Tibial nerve (tissue), 3 donors: ENCODE measurements around the gene DUSP12.

Experiments
- EP300 ChIP-seq, 2 donors: sonication (generic); formaldehyde crosslinking; IDR thresholded peaks; one replicate each; pipeline ENCODE4 v1.6.1; 2017; ENCODE audit warnings: antibody characterized with exemption in 2 of 2, mild to moderate bottlenecking in 1 of 2
- POLR2A ChIP-seq, 2 donors: fragments of 450-650 bp; IDR thresholded peaks; one replicate each; pipeline ENCODE4 v1.6.1; 2017; ENCODE audit warnings: antibody characterized with exemption in 2 of 2, mild to moderate bottlenecking in 2 of 2, moderate library complexity in 2 of 2

DNA sequence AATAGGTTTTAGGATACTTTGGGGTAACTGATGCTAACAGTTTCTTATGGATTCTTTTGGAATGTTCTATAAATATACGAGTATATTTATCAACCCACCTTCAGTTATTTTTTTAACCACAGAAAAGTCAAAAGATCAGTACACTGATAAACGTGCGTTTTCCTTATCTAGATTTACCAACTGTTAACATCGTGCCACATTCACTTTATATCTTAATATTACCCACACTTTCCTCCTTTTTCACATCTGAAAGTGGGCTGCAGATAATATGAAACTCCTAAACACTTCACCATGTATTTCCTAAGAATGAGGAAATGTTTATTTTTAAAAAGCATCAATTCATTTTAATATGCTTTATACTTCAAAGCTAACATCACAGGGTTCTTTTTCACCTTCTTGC, 24.2 kb downstream of the DUSP12 start:
- TF ChIP-seq EP300 (IDR thresholded peaks at IDR 0.05) (no peak), POLR2A (IDR thresholded peaks at IDR 0.05) (no peak)
